Vagina (tissue), 2 donors: ENCODE results near the gene FOXP2. TPM values are rescaled to one million over a fixed set of nuclear protein-coding genes. Genes with fewer than 3 reads are reported as not detected.

ENCODE experiments used
- DNase-seq, 2 donors: peaks; one replicate each; pipeline ENCODE4 v3.0.0-alpha.2; 2017; ENCODE audit errors: extremely low spot score in 2 of 2
- H3K27ac ChIP-seq: fragments of 200-600 bp; sonication (generic); one replicate; pipeline ENCODE4 v1.5.1; 2019
- H3K27me3 ChIP-seq: fragments of 200-600 bp; sonication (generic); one replicate; pipeline ENCODE4 v1.5.1; 2019
- H3K36me3 ChIP-seq, 2 donors: fragments of 200-600 bp; sonication (generic); one replicate each; pipeline ENCODE4 v1.5.1; 2017 to 2019
- H3K4me1 ChIP-seq: fragments of 200-600 bp; sonication (generic); one replicate; pipeline ENCODE4 v1.5.1; 2019
- H3K4me3 ChIP-seq, 2 donors: fragments of 200-600 bp; sonication (generic); 1 replicate in 1 of 2; 2 replicates in 1 of 2; pipeline ENCODE4 v1.5.1; 2016 to 2019
- H3K9me3 ChIP-seq: fragments of 200-600 bp; sonication (generic); one replicate; pipeline ENCODE4 v1.5.1; 2019
- POLR2A ChIP-seq, 2 donors: fragments of 450-650 bp; IDR thresholded peaks; one replicate each; pipeline ENCODE4 v1.6.1; 2017; ENCODE audit warnings: antibody characterized with exemption in 2 of 2, mild to moderate bottlenecking in 2 of 2, moderate library complexity in 2 of 2
- POLR2AphosphoS5 ChIP-seq, 2 donors: sonication (generic); formaldehyde crosslinking; IDR thresholded peaks; one replicate each; pipeline ENCODE4 v1.9.0; 2017; ENCODE audit warnings: antibody characterized with exemption in 2 of 2, mild to moderate bottlenecking in 2 of 2, low read depth in 1 of 2; ENCODE audit not compliant: insufficient read depth in 1 of 2
- intact Hi-C: fragments of 100-400 bp; cut with DNase I; formaldehyde crosslinking; loops from one replicate; pipeline ENCODE4 v1.15.1; 2023
- total RNA-seq: library from RNA; depleted of rRNA; stranded (reverse); fragments of >200 nt; gene quantifications from one replicate; pipeline ENCODE4 v1.2.3, GENCODE V29; 2016
- TF ChIP-seq, protein P1 (sequence below), 3 experiments: fragments of 450-650 bp in 2 of 3; fragments of 200-600 bp in 1 of 3; sonication (generic) in 1 of 3; IDR thresholded peaks; one replicate each; pipeline ENCODE4 v1.5.1; 2017 to 2019; ENCODE audit warnings: antibody characterized with exemption in 3 of 3, mild to moderate bottlenecking in 2 of 3, moderate library complexity in 2 of 3

Gene FOXP2
- total RNA-seq, 1 donor from 2014 or later = 29.7 TPM

DNA sequence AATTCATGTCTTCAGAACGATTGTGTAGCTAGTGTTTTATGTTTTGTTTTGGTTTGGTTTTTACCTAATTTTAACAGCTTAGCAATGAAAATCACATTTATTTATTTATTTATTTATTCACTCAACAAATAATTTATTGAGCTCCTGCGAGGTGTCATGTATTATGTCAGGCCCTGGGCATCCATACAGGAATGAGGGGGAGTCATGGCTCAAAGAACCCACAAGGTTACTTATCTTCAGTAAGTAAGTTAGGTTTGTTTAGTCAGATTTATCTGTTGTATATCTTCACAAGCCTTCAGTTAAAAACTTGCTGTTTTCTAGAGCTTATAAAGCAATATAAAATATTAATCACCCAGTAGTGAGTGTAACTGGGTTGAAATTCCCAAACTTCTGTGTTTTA lies 45.4 kb downstream of the FOXP2 start:
- Histone ChIP-seq H3K27ac (no peak overlapping the region), H3K36me3 (no peaks in the 10 kb centered on the region), H3K4me1 (no peaks in the 10 kb centered on the region), H3K9me3 (no peaks in the 10 kb centered on the region), H3K27me3 (no peaks in the 10 kb centered on the region), H3K4me3 (no peak overlapping the region)
- intact Hi-C loops = no loop called here
- no peak for TF ChIP-seq POLR2AphosphoS5 (IDR thresholded peaks at IDR 0.05; ENCODE audit: insufficient read depth in 1 of 2, low read depth in 1 of 2)
- TF ChIP-seq, protein P1, sequence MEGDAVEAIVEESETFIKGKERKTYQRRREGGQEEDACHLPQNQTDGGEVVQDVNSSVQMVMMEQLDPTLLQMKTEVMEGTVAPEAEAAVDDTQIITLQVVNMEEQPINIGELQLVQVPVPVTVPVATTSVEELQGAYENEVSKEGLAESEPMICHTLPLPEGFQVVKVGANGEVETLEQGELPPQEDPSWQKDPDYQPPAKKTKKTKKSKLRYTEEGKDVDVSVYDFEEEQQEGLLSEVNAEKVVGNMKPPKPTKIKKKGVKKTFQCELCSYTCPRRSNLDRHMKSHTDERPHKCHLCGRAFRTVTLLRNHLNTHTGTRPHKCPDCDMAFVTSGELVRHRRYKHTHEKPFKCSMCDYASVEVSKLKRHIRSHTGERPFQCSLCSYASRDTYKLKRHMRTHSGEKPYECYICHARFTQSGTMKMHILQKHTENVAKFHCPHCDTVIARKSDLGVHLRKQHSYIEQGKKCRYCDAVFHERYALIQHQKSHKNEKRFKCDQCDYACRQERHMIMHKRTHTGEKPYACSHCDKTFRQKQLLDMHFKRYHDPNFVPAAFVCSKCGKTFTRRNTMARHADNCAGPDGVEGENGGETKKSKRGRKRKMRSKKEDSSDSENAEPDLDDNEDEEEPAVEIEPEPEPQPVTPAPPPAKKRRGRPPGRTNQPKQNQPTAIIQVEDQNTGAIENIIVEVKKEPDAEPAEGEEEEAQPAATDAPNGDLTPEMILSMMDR (IDR thresholded peaks at IDR 0.05) = no peak
- no peak for TF ChIP-seq POLR2A (IDR thresholded peaks at IDR 0.05)
- DNase-seq = no peak

DNA sequence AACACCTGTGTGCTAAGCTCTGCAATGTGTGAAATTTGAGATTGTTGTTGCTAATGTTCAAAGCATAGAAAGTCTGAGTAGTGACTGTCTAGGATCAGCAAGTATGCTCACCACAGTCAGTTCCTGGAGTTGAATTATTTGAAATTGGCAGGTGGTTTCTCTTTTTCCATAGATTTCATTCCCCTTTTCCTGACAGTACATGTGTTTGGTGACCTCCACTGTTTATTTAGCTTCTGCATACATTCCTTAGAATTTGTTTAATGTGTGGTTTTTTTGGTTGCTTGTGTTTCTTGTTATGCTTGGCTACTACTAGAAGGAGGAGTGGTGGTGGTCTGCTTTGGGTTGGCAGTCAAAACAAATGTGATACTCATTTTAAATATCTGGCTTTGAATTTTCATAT lies 52.3 kb downstream of the FOXP2 start:
- intact Hi-C loops = no loop called here
- H3K36me3 ChIP-seq = no peaks in the 10 kb centered on the region
- DNase-seq = no peak

GRCh38 chr7:114468844-114469243 lies 54.2 kb downstream of the FOXP2 start:
- H3K27ac ChIP-seq = no peak overlapping the region
- TF ChIP-seq POLR2A (IDR thresholded peaks at IDR 0.05) = no peak
- no peak for TF ChIP-seq POLR2AphosphoS5 (IDR thresholded peaks at IDR 0.05; ENCODE audit: insufficient read depth in 1 of 2, low read depth in 1 of 2)
- TF ChIP-seq, protein P1 (IDR thresholded peaks at IDR 0.05) = no peak
- intact Hi-C loops = no loop called here
- DNase-seq = no peak
- H3K36me3 ChIP-seq = no peaks in the 10 kb centered on the region
- H3K4me1 ChIP-seq = no peaks in the 10 kb centered on the region
- no peak overlapping the region for H3K4me3 ChIP-seq
- H3K9me3 ChIP-seq = no peaks in the 10 kb centered on the region
- H3K27me3 ChIP-seq = no peaks in the 10 kb centered on the region

More for the DNA sequence above, 52.3 kb downstream of the FOXP2 start:
- TF ChIP-seq POLR2A (IDR thresholded peaks at IDR 0.05) = no peak
- TF ChIP-seq, protein P1 (IDR thresholded peaks at IDR 0.05) = no peak
- TF ChIP-seq POLR2AphosphoS5 (IDR thresholded peaks at IDR 0.05; ENCODE audit: insufficient read depth in 1 of 2, low read depth in 1 of 2) = no peak
- no peaks in the 10 kb centered on the region for H3K9me3 ChIP-seq
- no peaks in the 10 kb centered on the region for H3K4me1 ChIP-seq
- no peak overlapping the region for H3K4me3 ChIP-seq
- H3K27ac ChIP-seq = no peak overlapping the region
- H3K27me3 ChIP-seq = no peaks in the 10 kb centered on the region

GRCh38 chr7:114472896-114473512 lies 58.4 kb downstream of the FOXP2 start:
- H3K27ac ChIP-seq = no peak overlapping the region
- H3K4me1 ChIP-seq = no peaks in the 10 kb centered on the region
- no peak overlapping the region for H3K4me3 ChIP-seq
- no peaks in the 10 kb centered on the region for H3K9me3 ChIP-seq
- no peak for DNase-seq
- TF ChIP-seq, protein P1 (IDR thresholded peaks at IDR 0.05) = no peak
- TF ChIP-seq POLR2AphosphoS5 (IDR thresholded peaks at IDR 0.05; ENCODE audit: insufficient read depth in 1 of 2, low read depth in 1 of 2) (no peak), POLR2A (IDR thresholded peaks at IDR 0.05) (no peak)
- H3K27me3 ChIP-seq = no peaks in the 10 kb centered on the region
- intact Hi-C loops = no loop called here
- no peaks in the 10 kb centered on the region for H3K36me3 ChIP-seq

DNA sequence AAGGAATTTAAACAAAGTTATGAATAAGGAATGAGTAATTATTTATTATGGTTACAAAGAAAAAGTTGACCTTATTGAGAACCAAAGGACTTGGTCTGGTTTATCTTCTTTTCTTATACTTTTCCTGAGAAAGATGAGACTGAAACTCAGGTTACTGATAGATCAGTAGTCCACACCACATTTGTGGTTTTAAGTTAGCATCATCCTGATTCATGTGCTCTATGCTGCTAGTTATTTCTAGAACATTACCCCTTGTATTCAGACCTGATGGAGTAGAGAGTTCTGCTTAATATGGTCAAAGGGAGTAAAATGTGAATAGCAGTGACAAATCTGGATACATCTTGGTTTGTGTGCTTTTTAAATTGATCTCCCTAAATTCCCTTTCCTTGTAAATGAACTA lies 63.8 kb downstream of the FOXP2 start:
- H3K27ac ChIP-seq = no peak overlapping the region
- no peaks in the 10 kb centered on the region for H3K36me3 ChIP-seq
- no peaks in the 10 kb centered on the region for H3K27me3 ChIP-seq
- intact Hi-C loops = no loop called here
- H3K9me3 ChIP-seq = no peaks in the 10 kb centered on the region
- no peak for DNase-seq
- no peak overlapping the region for H3K4me3 ChIP-seq
- TF ChIP-seq POLR2A (IDR thresholded peaks at IDR 0.05) (no peak), POLR2AphosphoS5 (IDR thresholded peaks at IDR 0.05; ENCODE audit: insufficient read depth in 1 of 2, low read depth in 1 of 2) (no peak)
- TF ChIP-seq, protein P1 (IDR thresholded peaks at IDR 0.05) = no peak
- no peaks in the 10 kb centered on the region for H3K4me1 ChIP-seq
